Rectal smooth muscle tissue (tissue), 1 donor: ENCODE results near the gene CLPX.
"Not testable (repeated sequence)": the region's sequence is repeated elsewhere in the genome, so short reads cannot be mapped to it uniquely, and the experiment has no call there.

Experiments
- H3K27ac ChIP-seq: one replicate; pipeline ENCODE4 v1.7.0; 2013; ENCODE audit warnings: low read depth, low read length, inconsistent platforms
- H3K27me3 ChIP-seq: one replicate; pipeline ENCODE4 v1.7.0; 2013; ENCODE audit warnings: low read length; ENCODE audit not compliant: control insufficient read depth, insufficient read depth
- H3K36me3 ChIP-seq: one replicate; pipeline ENCODE4 v1.7.0; 2013; ENCODE audit warnings: low read length; ENCODE audit not compliant: control insufficient read depth, insufficient read depth
- H3K4me1 ChIP-seq: one replicate; pipeline ENCODE4 v1.7.0; 2013; ENCODE audit warnings: low read length; ENCODE audit not compliant: control insufficient read depth, insufficient read depth
- H3K4me3 ChIP-seq: one replicate; pipeline ENCODE4 v1.7.0; 2013; ENCODE audit warnings: low read length
- H3K9ac ChIP-seq: one replicate; pipeline ENCODE4 v1.7.0; 2013; ENCODE audit warnings: low read length

CLPX gene

DNA sequence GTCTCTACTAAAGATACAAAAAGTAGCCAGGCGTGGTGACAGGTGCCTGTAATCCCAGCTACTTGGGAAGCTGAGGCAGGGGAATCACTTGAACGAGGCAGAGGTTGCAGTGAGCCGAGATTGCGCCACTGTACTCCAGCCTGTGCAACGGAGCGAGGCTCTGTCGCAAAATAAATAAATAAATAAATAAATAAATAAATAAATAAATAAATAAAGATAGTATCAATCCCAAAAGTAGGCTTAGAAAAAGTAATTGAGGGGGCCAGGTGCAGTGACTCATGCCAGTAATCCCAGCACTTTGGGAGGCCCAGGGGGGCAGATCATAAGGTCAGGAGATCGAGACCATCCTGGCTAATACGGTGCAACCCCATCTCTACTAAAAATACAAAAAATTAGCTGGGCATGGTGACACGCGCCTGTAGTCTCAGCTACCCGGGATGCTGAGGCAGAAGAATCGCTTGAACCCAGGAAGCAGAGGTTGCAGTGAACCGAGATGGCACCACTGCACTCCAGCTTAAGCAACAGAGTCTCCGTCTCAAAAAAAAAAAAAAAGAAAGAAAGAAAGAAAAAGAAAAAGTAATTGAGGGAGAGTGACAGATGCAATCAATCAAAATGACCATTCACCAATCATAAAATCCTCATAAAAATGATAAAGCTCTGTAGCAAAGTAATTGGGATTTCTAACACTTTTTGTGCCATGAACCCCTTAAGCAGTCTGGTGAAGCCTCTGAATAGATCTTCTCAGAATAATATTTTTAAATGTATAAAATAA is 3.4 kb downstream of the CLPX start:
- not testable (repeated sequence) for H3K4me3 ChIP-seq, H3K9ac ChIP-seq, H3K36me3 ChIP-seq, H3K27me3 ChIP-seq, H3K27ac ChIP-seq
- H3K4me1 ChIP-seq = peaks cover 10% of the 10 kb centered on the region

GRCh38 chr15:65180167-65180566 is 5.0 kb downstream of the CLPX start:
- Histone ChIP-seq H3K27ac (no peak overlapping the region), H3K4me1 (peaks cover 7% of the 10 kb centered on the region), H3K27me3 (no peaks in the 10 kb centered on the region), H3K4me3 (no peak overlapping the region), H3K9ac (no peak overlapping the region), H3K36me3 (peaks cover 7% of the 10 kb centered on the region)

- peaks cover 7% of the 10 kb centered on the region for H3K36me3 ChIP-seq
- no peak overlapping the region for H3K4me3 ChIP-seq
- no peaks in the 10 kb centered on the region for H3K27me3 ChIP-seq
- no peak overlapping the region for H3K9ac ChIP-seq
- H3K4me1 ChIP-seq = peaks cover 3% of the 10 kb centered on the region
- no peak overlapping the region for H3K27ac ChIP-seq
Observed at GRCh38 chr15:65177901-65178300, 7.2 kb downstream of the CLPX start.

DNA sequence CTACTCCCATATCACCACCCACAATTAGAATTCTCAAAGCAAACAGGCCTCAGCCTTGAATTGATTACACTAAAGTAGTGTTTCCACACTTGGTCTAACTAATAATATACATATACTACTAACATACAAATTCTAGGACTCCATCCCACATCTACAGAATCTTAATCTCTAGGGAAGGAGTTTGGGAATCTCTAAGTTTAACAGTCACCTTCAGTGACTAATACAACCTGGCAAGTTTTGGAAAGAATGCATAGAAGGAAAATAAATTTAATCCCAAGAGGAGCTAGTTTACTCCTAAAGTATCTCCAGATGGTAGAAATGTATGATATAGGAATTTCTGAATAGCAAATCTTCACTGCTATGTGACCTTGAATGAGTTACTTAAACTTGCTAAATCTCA is 9.1 kb downstream of the CLPX start:
- H3K27ac ChIP-seq = no peak overlapping the region
- no peak overlapping the region for H3K9ac ChIP-seq
- H3K36me3 ChIP-seq = peaks cover 5% of the 10 kb centered on the region
- no peaks in the 10 kb centered on the region for H3K4me1 ChIP-seq
- no peak overlapping the region for H3K4me3 ChIP-seq
- H3K27me3 ChIP-seq = no peaks in the 10 kb centered on the region

GRCh38 chr15:65175511-65175910 is 9.6 kb downstream of the CLPX start:
- H3K4me3 ChIP-seq = no peak overlapping the region
- no peak overlapping the region for H3K9ac ChIP-seq
- no peaks in the 10 kb centered on the region for H3K4me1 ChIP-seq
- peaks cover 5% of the 10 kb centered on the region for H3K36me3 ChIP-seq
- H3K27ac ChIP-seq = no peak overlapping the region
- no peaks in the 10 kb centered on the region for H3K27me3 ChIP-seq

DNA sequence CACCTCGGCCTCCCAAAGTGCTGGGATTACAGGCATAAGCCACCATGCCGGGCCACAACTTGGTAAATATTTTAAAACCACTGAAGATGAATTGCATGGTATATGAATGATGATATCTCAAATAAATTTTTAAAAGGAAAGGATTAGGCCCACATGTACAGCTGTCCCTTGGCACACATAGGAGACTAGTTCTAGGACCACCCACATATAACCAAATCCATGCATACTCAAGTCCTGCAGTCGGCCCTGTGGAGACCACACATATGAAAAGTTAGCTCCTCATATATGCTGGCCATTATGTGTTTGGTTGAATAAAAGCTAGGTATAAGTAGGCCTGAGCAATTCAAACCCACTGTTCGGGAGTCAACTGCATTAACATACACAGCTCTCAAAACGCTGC is 10.6 kb downstream of the CLPX start:
- H3K36me3 ChIP-seq = peaks cover 8% of the 10 kb centered on the region
- H3K27ac ChIP-seq = no peak overlapping the region
- no peaks in the 10 kb centered on the region for H3K27me3 ChIP-seq
- no peak overlapping the region for H3K9ac ChIP-seq
- no peaks in the 10 kb centered on the region for H3K4me1 ChIP-seq
- no peak overlapping the region for H3K4me3 ChIP-seq

DNA sequence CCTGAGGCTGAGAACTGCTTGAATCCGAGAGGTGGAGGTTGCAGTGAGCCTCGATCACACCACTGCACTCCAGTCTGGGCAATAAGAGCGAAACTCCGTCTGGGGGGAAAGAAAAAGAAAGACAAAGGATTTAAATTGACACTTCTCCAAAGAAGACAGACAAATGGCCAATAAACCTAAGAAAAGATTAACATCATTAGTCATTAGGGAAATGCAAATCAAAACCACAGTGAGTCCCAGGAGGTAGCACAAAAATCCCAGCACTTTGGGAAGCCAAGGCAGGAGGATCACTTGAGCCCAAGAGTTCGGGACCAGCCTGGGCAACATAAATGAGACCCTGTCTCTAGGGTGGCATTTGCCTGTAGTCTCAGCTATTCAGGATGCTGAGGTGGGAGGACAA is 12.6 kb downstream of the CLPX start:
- Histone ChIP-seq H3K36me3 (peaks cover 3% of the 10 kb centered on the region), H3K4me1 (no peaks in the 10 kb centered on the region), H3K9ac (no peak overlapping the region), H3K27ac (no peak overlapping the region), H3K27me3 (no peaks in the 10 kb centered on the region), H3K4me3 (no peak overlapping the region)

DNA sequence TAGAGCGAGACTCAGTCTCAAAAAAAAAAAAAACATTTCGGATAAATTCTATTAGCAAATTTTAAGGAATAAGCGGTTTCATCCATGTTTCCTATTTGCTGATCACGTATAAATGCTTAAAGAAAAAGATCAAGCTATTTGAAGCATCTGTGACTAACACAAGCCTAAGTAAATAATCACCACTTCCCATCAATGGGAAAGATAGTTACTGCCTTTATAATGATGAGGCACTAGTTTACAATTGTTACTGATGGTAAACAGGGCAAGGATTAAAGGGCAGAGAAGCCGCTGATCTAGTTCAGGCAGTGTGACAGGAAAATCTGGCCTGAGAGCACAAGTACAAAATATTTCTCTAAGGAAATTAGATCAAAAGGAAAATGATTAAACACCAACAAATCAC is 13.7 kb downstream of the CLPX start:
- H3K36me3 ChIP-seq = peaks cover 3% of the 10 kb centered on the region

DNA sequence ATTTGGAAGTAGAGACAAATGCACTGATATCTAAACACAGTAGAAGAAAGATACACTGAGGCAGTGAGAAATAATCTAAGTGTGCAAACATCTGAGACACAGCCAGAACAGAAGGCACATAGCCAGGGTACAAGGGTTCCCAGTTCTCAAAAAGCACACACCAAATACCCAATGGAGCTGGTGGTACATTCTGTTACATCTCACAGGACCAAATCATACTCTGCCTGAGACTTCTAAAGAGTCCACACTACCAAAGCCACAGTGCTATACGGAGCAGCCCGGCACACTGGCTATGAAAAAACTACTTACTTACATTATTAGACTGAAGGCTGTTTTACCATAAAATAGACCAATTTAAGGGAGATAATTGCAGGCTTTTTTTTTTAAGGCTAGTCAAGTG is 19.3 kb downstream of the CLPX start:
- no peaks in the 10 kb centered on the region for H3K27me3 ChIP-seq
- no peak overlapping the region for H3K4me3 ChIP-seq
- H3K36me3 ChIP-seq = peaks cover 9% of the 10 kb centered on the region
- no peaks in the 10 kb centered on the region for H3K4me1 ChIP-seq
- H3K9ac ChIP-seq = no peak overlapping the region
- no peak overlapping the region for H3K27ac ChIP-seq

More for the DNA sequence above, 13.7 kb downstream of the CLPX start:
- H3K4me3 ChIP-seq = no peak overlapping the region
- H3K4me1 ChIP-seq = no peaks in the 10 kb centered on the region
- H3K27me3 ChIP-seq = no peaks in the 10 kb centered on the region
- H3K9ac ChIP-seq = no peak overlapping the region
- no peak overlapping the region for H3K27ac ChIP-seq

DNA sequence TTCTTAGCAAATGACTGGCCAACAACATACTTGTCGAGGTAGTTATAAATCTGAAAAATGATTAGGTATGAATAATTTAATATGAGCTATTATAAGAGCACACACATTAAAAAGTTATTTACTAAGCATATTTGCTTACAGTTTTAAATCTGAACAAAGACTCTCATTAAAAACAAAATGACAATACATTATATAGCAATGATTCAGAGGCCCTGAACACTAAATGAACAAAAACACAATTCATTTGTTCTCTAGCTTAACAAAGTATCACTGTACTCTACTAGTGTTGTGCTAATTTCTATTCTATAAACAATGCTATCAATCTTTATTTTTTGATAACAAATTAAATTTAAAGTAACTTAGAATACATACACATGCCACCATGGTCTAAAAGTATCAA is 21.0 kb downstream of the CLPX start:
- Histone ChIP-seq H3K4me1 (no peaks in the 10 kb centered on the region), H3K9ac (no peak overlapping the region), H3K4me3 (no peak overlapping the region), H3K36me3 (peaks cover 9% of the 10 kb centered on the region), H3K27me3 (no peaks in the 10 kb centered on the region), H3K27ac (no peak overlapping the region)

- H3K4me1 ChIP-seq = no peaks in the 10 kb centered on the region
- H3K9ac ChIP-seq = no peak overlapping the region
- H3K27ac ChIP-seq = no peak overlapping the region
- no peaks in the 10 kb centered on the region for H3K27me3 ChIP-seq
- peaks cover 14% of the 10 kb centered on the region for H3K36me3 ChIP-seq
- H3K4me3 ChIP-seq = no peak overlapping the region
Observed at GRCh38 chr15:65163041-65163440, 22.1 kb downstream of the CLPX start.

DNA sequence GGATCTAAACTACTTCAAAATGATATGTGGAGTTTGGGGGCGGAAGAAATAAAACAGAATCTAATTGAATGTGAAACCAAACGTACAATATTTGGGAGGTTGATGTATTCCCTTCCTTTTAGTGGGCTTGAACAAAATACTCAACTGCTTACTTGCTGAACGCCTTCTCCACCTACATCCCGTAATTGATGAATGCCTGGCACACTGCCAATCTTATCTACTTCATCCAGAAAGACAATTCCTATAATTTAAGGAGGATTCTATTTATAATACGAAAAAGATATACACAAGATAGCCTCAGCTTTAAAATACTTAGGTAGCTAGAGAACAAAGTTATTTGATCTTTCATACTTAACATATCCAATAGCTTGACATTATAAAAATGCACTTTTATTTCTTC is 28.4 kb downstream of the CLPX start:
- Histone ChIP-seq H3K4me3 (no peak overlapping the region), H3K27me3 (no peaks in the 10 kb centered on the region), H3K4me1 (no peaks in the 10 kb centered on the region), H3K9ac (no peak overlapping the region), H3K36me3 (peaks cover 35% of the 10 kb centered on the region), H3K27ac (no peak overlapping the region)

- no peaks in the 10 kb centered on the region for H3K27me3 ChIP-seq
- H3K4me3 ChIP-seq = no peak overlapping the region
- H3K27ac ChIP-seq = no peak overlapping the region
- H3K9ac ChIP-seq = no peak overlapping the region
- H3K4me1 ChIP-seq = no peaks in the 10 kb centered on the region
- H3K36me3 ChIP-seq = peaks cover 41% of the 10 kb centered on the region
Observed at GRCh38 chr15:65154720-65155119, 30.4 kb downstream of the CLPX start.
